Large intestine (tissue), 12 donors: ENCODE measurements around the gene MFGE8. TPM values are rescaled to one million over a fixed set of nuclear protein-coding genes. Genes with fewer than 3 reads are reported as not detected.

Experiments
- DNase-seq, 2 donors: peaks; one replicate each; pipeline versions ENCODE4 v3.0.0 to v3.0.0-alpha.2; 2013
- H3K27ac ChIP-seq: one replicate; pipeline ENCODE4 v1.5.1; 2013; ENCODE audit warnings: low read length
- H3K27me3 ChIP-seq: 2 replicates; pipeline ENCODE4 v1.6.1; 2013; ENCODE audit warnings: low read length; ENCODE audit not compliant: control insufficient read depth, insufficient read depth
- H3K36me3 ChIP-seq: 2 replicates; pipeline ENCODE4 v1.6.1; 2013; ENCODE audit warnings: low read length; ENCODE audit not compliant: control insufficient read depth, insufficient read depth
- H3K4me1 ChIP-seq: one replicate; pipeline ENCODE4 v1.6.1; 2013; ENCODE audit warnings: low read length; ENCODE audit not compliant: control insufficient read depth, insufficient read depth
- H3K4me3 ChIP-seq: one replicate; pipeline ENCODE4 v1.5.1; 2013; ENCODE audit warnings: low read length
- H3K9me3 ChIP-seq: one replicate; pipeline ENCODE4 v1.6.1; 2013; ENCODE audit warnings: mild to moderate bottlenecking, low read depth, low read length, moderate library complexity; ENCODE audit not compliant: control insufficient read depth
- WGBS: methylation state at CpG from one replicate; pipeline ENCODE4 v1.1.5; 2013; ENCODE audit warnings: low lambda C conversion rate; ENCODE audit not compliant: insufficient coverage; 5-methylcytosine and 5-hydroxymethylcytosine counted together
- long read RNA-seq, 11 donors: transcript quantifications; one replicate each; lab custom pipeline, GENCODE V29; 2026
- polyA plus RNA-seq: library from polyadenylated mRNA; unstranded; fragments of 120-200 nt; gene quantifications from one replicate; pipeline ENCODE4 v1.2.1, GENCODE V29; 2013

MFGE8 gene
- polyA plus RNA-seq, result 36.7 TPM
- long read RNA-seq, donor 1, transcript MFGE8-201 (8 exons, 1,937 nt), result major isoform, 6 of 8 reads
- long read RNA-seq, donor 1, partial matches to known transcripts, result 0 of 8 reads
- long read RNA-seq, donor 1, other reads (novel, unspliced or antisense), result 0 of 8 reads
- long read RNA-seq, donor 2, transcript MFGE8-201 (8 exons, 1,937 nt), result major isoform, 13 of 23 reads
- long read RNA-seq, donor 2, transcript MFGE8-217 (1 exons, 2,464 nt), result minor isoform, 9 of 23 reads
- long read RNA-seq, donor 2, partial matches to known transcripts, result 0 of 23 reads
- long read RNA-seq, donor 2, other reads (novel, unspliced or antisense), result 0 of 23 reads
- long read RNA-seq, donor 3, result 0 reads
- long read RNA-seq, donor 4, partial matches to known transcripts, result 0 of 2 reads
- long read RNA-seq, donor 4, other reads (novel, unspliced or antisense), result 0 of 2 reads
- long read RNA-seq, donor 5, transcript MFGE8-217 (1 exons, 2,464 nt), result minor isoform, 9 of 31 reads
- long read RNA-seq, donor 5, transcript MFGE8-201 (8 exons, 1,937 nt), result major isoform, 21 of 31 reads
- long read RNA-seq, donor 5, partial matches to known transcripts, result 0 of 31 reads
- long read RNA-seq, donor 5, other reads (novel, unspliced or antisense), result 0 of 31 reads
- long read RNA-seq, donor 6, transcript MFGE8-201 (8 exons, 1,937 nt), result major isoform, 7 of 12 reads
- long read RNA-seq, donor 6, partial matches to known transcripts, result 0 of 12 reads
- long read RNA-seq, donor 6, other reads (novel, unspliced or antisense), result 0 of 12 reads
- long read RNA-seq, donor 7, transcript MFGE8-201 (8 exons, 1,937 nt), result major isoform, 12 of 18 reads
- long read RNA-seq, donor 7, partial matches to known transcripts, result 0 of 18 reads
- long read RNA-seq, donor 7, other reads (novel, unspliced or antisense), result 0 of 18 reads
- long read RNA-seq, donor 8, transcript MFGE8-201 (8 exons, 1,937 nt), result minor isoform, 5 of 18 reads
- long read RNA-seq, donor 8, transcript MFGE8-217 (1 exons, 2,464 nt), result major isoform, 8 of 18 reads
- long read RNA-seq, donor 8, partial matches to known transcripts, result 0 of 18 reads
- long read RNA-seq, donor 8, other reads (novel, unspliced or antisense), result 0 of 18 reads
- long read RNA-seq, donor 9, transcript MFGE8-201 (8 exons, 1,937 nt), result major isoform, 12 of 18 reads
- long read RNA-seq, donor 9, partial matches to known transcripts, result 0 of 18 reads
- long read RNA-seq, donor 9, other reads (novel, unspliced or antisense), result 0 of 18 reads
- long read RNA-seq, donor 10, transcript MFGE8-201 (8 exons, 1,937 nt), result major isoform, 8 of 14 reads
- long read RNA-seq, donor 10, partial matches to known transcripts, result 0 of 14 reads
- long read RNA-seq, donor 10, other reads (novel, unspliced or antisense), result 0 of 14 reads
- long read RNA-seq, donor 11, transcript MFGE8-201 (8 exons, 1,937 nt), result major isoform, 25 of 30 reads
- long read RNA-seq, donor 11, partial matches to known transcripts, result 0 of 30 reads
- long read RNA-seq, donor 11, other reads (novel, unspliced or antisense), result 0 of 30 reads

- Histone ChIP-seq H3K9me3 (no peaks in the 10 kb centered on the region), H3K4me3 (peak within 1 kb of the TSS; percentile 57), H3K36me3 (no peaks in the 10 kb centered on the region), H3K27me3 (no peaks in the 10 kb centered on the region), H3K27ac (no peak within 1 kb of the TSS), H3K4me1 (peaks cover 9% of the 10 kb centered on the region)
- peak in 1 of 2 donors; percentile 67 for DNase-seq
- 20% methylated on average over 1 of the region's 67 CpGs for WGBS
Observed at GRCh38 chr15:88913017-88913849, at the start of gene MFGE8. Gene MFGE8, minus strand, starts transcription at chr15:88913379. Its CDS starts 60 bp downstream, at chr15:88913319.

GRCh38 chr15:88959445-88959844 lies 46.3 kb upstream of the MFGE8 start:
- no peaks in the 10 kb centered on the region for H3K4me1 ChIP-seq
- no peaks in the 10 kb centered on the region for H3K27me3 ChIP-seq
- no peak overlapping the region for H3K27ac ChIP-seq
- no peaks in the 10 kb centered on the region for H3K36me3 ChIP-seq
- H3K9me3 ChIP-seq, result peaks cover under 1% of the 10 kb centered on the region
- H3K4me3 ChIP-seq, result no peak overlapping the region
- no peak for DNase-seq
- WGBS, result no CpG with 5 or more reads among the region's 3 CpGs

- Histone ChIP-seq H3K27me3 (no peaks in the 10 kb centered on the region), H3K4me3 (no peak overlapping the region), H3K9me3 (no peaks in the 10 kb centered on the region), H3K36me3 (no peaks in the 10 kb centered on the region), H3K27ac (no peak overlapping the region), H3K4me1 (no peaks in the 10 kb centered on the region)
- no CpG with 5 or more reads among the region's 1 CpG for WGBS
- DNase-seq, result no peak
Observed at GRCh38 chr15:88956906-88957305, 43.7 kb upstream of the MFGE8 start.

- no peaks in the 10 kb centered on the region for H3K36me3 ChIP-seq
- H3K4me3 ChIP-seq, result no peak overlapping the region
- no peaks in the 10 kb centered on the region for H3K4me1 ChIP-seq
- no peak for DNase-seq
- H3K9me3 ChIP-seq, result no peaks in the 10 kb centered on the region
- no peaks in the 10 kb centered on the region for H3K27me3 ChIP-seq
- H3K27ac ChIP-seq, result no peak overlapping the region
- WGBS, result no CpG with 5 or more reads among the region's 7 CpGs
Observed at GRCh38 chr15:88956263-88956662, 43.1 kb upstream of the MFGE8 start.

- WGBS, result 100% methylated on average over 1 of the region's 15 CpGs
- Histone ChIP-seq H3K4me3 (no peak overlapping the region), H3K36me3 (no peaks in the 10 kb centered on the region), H3K27ac (no peak overlapping the region), H3K27me3 (no peaks in the 10 kb centered on the region), H3K9me3 (no peaks in the 10 kb centered on the region), H3K4me1 (no peaks in the 10 kb centered on the region)
- no peak for DNase-seq
Observed at GRCh38 chr15:88954431-88955277, 41.5 kb upstream of the MFGE8 start.

GRCh38 chr15:88950600-88951160 lies 37.5 kb upstream of the MFGE8 start:
- DNase-seq, result no peak
- Histone ChIP-seq H3K4me3 (no peak overlapping the region), H3K27me3 (no peaks in the 10 kb centered on the region), H3K4me1 (no peaks in the 10 kb centered on the region), H3K27ac (no peak overlapping the region), H3K9me3 (no peaks in the 10 kb centered on the region), H3K36me3 (no peaks in the 10 kb centered on the region)
- WGBS, result no CpG with 5 or more reads among the region's 6 CpGs

GRCh38 chr15:88949734-88950400 lies 36.7 kb upstream of the MFGE8 start:
- DNase-seq, result no peak
- no peaks in the 10 kb centered on the region for H3K36me3 ChIP-seq
- H3K9me3 ChIP-seq, result no peaks in the 10 kb centered on the region
- H3K27me3 ChIP-seq, result no peaks in the 10 kb centered on the region
- H3K4me1 ChIP-seq, result no peaks in the 10 kb centered on the region
- no peak overlapping the region for H3K27ac ChIP-seq
- WGBS, result no CpG with 5 or more reads among the region's 5 CpGs
- no peak overlapping the region for H3K4me3 ChIP-seq

- Histone ChIP-seq H3K4me3 (no peak overlapping the region), H3K4me1 (no peaks in the 10 kb centered on the region), H3K9me3 (no peaks in the 10 kb centered on the region), H3K36me3 (no peaks in the 10 kb centered on the region), H3K27me3 (no peaks in the 10 kb centered on the region), H3K27ac (no peak overlapping the region)
- DNase-seq, result no peak
- no CpG with 5 or more reads among the region's 4 CpGs for WGBS
Observed at GRCh38 chr15:88940110-88940675, 27.0 kb upstream of the MFGE8 start.
